SKM-1 (cell line): ENCODE measurements around the gene RPP25L.
"Not testable (repeated sequence)": the region's sequence is repeated elsewhere in the genome, so short reads cannot be mapped to it uniquely, and the experiment has no call there.

Source experiments
- DNase-seq: peaks from one replicate; lab custom pipeline; 2025; ENCODE audit not compliant: unreplicated experiment; lab: John Stamatoyannopoulos, UW

RPP25L gene, protein sequence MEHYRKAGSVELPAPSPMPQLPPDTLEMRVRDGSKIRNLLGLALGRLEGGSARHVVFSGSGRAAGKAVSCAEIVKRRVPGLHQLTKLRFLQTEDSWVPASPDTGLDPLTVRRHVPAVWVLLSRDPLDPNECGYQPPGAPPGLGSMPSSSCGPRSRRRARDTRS

DNA sequence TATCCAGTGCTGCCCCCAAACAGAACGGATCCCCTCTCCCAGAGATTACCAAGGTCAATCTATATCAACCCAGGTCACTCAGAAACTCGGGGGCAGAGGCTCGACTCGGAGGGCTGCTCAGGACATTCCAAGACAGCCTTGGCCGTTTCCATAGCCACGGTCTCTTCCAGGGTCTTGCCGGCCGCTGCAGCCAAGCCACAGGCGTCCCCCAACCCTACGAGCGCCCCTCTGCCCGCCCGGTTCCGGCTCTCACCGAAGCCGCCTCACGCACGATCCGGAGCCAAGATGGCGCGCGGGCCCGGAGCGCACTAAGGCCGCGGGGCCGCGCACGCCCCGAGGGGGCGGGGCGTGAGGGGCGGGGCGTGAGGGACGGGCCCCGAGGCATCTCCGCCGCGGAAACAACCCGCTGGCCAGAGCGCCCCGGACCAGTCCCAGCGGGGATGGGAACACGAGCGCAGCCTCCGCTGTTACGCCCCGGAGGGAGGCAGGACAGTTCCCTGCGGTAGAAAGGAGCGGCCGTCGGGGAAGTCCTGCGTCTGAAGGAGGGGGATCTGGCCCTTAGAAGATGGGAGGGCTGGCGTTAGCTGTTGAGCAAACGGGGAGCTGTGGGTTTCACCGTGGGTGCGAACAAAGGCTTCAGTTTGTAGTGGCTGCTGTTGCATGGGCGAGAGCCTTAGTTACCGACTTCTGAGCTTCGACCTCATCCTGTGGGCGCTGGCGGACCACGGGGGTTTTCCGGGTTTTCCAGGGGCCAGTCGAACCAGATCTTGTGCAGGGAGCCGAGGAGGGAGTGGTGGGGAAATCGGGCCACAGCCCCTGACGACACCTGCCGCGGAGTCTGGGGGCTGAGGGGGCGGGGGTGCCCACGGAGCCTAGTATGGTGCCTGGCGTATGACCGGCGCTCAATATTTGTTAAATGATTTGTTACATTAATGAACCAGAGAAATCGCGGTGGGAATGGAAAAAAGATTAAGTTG is at the start of gene RPP25L:
RPP25L (minus strand) TSS at position 287 of the 977 bp plus-strand sequence. CDS start 801 bp downstream, outside the sequence.
- DNase-seq: peak; percentile 25

- no peak for DNase-seq
These were observed 47.8 kb upstream of the RPP25L start for GRCh38 chr9:34659592-34660253.

DNA sequence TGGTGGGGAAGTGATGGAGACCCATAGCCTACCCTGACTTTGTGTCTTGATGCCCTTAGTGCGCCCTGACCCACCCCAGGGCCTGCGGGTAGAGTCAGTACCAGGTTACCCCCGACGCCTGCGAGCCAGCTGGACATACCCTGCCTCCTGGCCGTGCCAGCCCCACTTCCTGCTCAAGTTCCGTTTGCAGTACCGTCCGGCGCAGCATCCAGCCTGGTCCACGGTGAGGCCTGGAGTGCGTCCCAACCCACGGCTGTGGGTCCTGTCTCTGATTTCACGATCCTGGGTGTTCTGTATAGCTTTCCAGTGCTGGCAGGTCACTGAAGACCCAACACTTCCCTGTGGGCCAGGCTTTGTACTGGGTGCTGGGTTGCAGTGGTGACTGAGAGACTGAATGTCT is 46.6 kb upstream of the RPP25L start:
- no peak for DNase-seq

- DNase-seq: no peak
These were observed 45.1 kb upstream of the RPP25L start for GRCh38 chr9:34656992-34657391.

GRCh38 chr9:34655394-34655793 is 43.5 kb upstream of the RPP25L start:
- no peak for DNase-seq

DNA sequence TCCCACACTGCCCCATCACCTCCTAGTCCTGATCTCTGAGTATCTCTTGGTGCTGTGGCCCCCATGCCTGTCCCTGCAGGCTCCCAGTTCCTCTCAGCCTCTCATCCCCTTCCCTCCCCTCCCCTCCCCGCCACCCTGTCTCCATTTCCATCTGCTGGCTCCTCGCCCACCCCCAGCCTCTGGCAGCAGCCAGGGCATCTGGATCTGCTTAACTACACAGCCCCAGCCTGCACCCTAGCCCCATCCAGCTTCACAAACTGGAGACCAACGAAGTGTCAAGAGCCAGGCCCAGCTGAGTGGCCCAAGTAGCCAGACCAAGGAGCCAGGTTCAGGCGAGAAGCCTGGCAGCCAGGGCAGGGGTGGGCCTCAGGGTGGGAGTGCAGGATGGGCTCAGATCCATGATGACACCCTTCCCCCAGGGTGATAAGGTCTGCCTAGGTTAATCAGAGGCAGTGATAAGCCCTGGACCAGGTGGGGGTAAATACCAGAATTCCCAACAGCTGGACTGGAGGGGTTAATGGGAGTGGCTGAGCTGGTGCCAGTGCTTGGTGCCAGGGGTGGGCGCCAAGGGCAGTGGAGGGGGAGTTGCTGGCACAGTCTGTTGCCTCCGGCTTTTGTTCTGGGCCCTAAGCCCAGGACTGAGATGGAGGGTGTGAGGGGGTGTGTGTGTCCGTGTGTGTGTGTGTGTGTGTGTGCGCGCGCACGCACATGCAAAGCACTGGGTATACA is 42.6 kb upstream of the RPP25L start:
- no peak for DNase-seq

DNA sequence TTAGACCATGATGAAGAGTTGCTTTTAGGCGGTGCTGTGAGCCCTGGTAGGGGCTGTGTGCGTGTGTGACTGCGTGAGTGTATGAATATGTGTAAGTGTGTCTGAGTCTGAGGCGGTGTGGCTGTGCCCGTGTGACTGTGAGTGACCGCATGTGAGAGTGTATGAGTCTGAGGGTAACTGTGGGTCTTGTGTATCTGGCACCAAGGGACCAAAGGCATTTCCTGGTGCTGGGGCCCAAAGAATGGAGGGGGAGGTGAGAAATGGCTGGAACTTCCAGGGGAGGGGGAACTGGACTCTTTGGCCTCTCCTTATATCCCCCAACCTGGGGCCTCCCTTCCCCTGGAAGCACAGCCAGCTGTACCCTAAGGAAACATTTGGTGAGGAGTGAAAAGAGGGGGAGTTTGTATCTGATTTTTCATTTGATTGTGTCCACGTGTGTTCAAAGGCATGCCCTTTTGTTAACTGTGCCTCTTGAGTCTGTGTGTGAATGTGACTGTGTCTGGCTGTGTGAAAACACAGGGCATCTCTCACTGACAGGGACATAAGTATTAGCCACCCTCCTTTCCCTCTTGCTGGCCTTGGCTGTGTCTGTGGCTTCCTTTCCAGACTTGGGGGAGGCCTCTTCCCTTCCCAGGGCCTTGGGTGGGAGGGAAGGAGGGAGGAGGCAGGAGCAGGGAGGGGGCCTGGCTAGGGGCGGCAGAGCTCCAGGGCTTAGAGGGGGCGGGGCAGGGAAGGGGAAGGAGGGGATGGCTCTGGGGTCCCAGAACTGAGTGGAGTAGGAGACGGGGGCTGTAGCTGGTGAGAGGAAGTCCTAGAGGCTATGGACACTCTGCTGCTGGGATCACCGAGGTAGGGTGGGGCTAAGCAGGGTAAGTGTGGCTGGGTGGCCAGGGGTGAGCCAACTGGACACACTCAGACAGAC is 41.5 kb upstream of the RPP25L start:
- no peak for DNase-seq

GRCh38 chr9:34652602-34653000 is 40.7 kb upstream of the RPP25L start:
- DNase-seq: no peak

DNA sequence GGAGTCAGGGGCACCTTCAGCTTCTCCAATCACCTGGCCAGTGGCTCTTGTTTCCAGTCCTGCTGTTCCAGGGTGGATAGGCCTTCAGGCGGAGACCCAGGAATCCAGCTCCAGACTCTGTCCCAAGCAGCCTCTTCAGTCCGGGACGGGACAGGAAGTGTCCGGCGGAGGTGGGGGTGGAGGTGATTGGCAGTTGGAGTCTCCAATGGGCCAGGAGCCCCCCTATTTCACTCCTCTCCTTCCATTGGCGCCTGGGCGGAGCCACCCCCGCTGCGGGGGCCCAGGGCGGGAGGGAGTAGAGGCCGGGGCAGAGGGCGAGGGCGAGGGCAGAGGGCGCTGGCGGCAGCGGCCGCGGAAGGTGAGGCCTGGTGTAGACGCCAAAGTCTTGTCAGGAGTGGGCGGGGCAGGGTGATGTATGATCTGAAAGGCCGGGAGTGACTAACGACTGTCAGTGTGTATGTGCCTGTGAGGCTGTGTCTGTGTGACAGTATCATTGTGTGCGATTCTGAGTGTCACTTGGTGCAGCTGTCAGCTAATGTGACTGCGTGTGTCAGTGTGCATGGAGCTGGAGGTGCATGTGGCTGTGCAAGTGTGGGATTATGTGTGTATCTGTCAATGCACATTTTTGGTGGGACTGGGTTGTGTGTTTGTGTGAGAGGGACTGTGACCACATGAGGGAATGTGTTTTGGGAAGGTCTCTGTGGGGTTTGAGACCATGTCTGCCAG is 40.1 kb upstream of the RPP25L start, which contains the start of gene IL11RA:
IL11RA (plus strand) TSS at position 310 of the 726 bp plus-strand sequence. CDS start 3,033 bp downstream, outside the sequence.
- no peak for DNase-seq

- DNase-seq: no peak
These were observed 39.4 kb upstream of the RPP25L start for GRCh38 chr9:34651321-34651720.

DNA sequence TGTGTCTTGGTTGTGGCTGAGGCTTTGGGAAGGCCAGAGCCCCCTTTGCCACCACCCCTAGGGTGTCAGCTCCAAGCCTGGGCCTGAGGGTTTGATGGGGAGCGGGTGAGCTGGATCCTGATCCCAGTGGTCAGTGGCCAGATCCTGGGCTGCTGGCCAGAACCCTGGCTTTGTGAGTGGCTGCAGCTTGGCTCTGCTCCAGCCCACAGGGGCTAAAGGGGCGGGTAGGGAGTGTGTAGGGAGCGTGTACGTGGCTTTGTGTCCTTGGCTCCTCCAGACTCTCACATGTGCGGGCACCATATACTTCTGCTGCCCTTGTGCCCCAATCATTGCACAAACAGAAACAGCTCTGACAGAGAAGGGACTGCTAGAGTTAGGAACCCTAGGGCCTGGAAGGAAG is 38.9 kb upstream of the RPP25L start:
- DNase-seq: no peak

GRCh38 chr9:34648673-34649072 is 36.8 kb upstream of the RPP25L start:
- no peak for DNase-seq

- DNase-seq: no peak
These were observed 35.8 kb upstream of the RPP25L start for GRCh38 chr9:34647651-34648050.

GRCh38 chr9:34647084-34647403 is 35.1 kb upstream of the RPP25L start:
- DNase-seq: no peak

DNA sequence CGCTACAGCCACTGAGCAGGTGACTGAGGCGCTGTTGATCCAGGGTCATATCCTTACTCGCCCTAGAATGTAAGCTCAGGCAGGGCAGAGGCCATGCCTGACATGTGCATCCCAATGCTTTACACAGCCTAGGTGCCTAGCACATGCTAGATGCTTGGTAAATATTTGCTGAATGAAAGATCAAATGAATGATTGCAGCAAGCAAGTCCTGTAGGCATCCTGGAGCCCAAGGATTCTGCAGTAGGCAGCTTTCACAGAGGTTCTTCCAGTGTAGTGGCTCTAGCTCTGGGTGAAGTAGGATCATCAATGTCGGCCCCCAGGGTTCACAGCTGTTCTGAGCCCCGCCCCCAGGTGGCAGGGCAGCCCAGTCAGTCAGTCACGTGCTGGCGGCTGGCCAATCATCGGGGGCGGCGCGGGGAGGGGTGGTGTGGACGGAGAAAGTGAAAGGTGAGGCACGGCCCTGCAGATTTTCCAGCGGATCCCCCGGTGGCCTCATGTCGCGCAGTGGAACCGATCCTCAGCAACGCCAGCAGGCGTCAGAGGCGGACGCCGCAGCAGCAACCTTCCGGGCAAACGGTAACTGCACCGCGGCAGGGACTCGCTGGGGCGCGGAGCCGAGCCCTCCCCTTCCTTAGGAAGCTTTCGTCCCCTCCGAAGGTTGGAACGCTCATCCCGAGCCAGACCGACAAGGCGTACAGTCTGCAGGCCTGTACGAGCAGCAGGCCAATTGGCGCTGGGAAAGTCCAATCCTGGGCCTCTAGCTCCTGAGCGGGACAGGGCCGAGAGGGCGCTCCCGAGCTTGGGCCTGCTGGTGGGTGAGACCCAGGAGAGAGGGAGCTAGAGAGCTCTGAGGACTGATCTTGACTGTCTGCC is 34.5 kb upstream of the RPP25L start, which contains the start of gene GALT:
GALT (plus strand) TSS at position 465 of the 873 bp plus-strand sequence; CDS start at position 495, 30 bp downstream.
- peak; percentile 60 for DNase-seq

DNA sequence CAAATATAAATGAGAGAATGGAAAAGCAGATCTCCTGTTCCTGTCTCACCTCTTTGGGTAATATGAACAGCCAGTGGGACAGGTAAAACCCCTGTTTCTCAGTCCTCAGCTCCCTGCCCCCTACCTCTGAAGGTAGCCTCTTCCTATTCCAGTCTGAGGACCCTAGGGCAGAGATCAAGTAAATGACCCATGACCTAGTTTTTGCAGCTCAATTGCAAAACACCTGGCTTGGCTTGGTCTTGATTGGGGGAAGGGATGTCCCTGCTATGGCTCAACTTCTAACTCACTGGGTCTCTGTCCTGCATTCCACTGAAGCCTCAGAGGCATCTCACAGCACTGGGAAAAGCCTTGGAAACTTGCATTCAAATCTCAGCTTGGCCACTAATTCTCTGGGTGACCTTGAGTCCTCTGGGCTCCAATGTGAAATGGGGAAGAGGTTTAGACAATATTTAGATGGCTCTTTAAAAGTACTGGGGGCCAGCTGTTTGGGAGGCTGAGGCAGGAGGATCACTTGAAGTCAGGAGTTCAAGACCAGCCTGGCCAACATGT is 32.9 kb upstream of the RPP25L start:
- DNase-seq: no peak

DNA sequence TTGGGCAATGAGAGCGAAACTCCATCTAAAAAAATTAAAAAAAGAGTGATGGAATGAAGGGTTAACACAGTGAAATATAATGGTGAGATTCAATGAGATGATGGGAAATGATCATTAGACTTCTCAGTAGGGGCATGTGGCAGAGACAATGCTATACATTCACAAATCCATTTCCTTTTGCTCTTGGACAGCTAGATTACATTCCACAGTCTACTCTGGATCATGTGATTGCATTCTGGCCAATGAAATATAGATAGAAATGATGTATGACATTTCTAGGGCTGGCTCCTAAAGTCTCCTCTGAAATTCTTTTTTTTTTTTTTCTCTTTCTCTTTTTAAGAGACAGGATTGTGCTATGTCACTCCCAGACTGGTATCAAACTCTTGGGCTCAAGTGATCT is 30.8 kb upstream of the RPP25L start:
- DNase-seq: no peak

DNA sequence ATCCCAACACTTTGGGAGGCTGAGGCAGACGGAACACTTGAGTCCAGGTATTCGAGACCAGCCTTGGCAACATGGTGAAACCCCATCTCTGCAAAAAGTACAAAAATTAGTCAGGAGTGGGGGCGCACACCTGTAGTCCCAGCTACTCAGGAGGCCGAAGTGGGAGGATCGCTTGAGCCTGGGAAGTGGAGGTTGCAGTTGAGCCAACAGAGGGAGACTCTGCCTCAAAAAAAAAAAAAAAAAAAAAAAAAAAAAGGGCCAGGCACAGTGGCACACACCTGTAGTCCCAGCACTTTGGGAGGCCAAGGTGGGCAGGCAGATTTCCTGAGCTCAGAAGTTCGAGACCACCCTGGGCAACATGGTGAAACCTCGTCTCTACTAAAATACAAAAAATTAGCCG is 27.4 kb upstream of the RPP25L start:
- DNase-seq: not testable (repeated sequence)
